ENCODE results near the gene SLC22A3.
"Not testable (repeated sequence)": the region's sequence is repeated elsewhere in the genome, so short reads cannot be mapped to it uniquely, and the experiment has no call there.

Gene SLC22A3

DNA sequence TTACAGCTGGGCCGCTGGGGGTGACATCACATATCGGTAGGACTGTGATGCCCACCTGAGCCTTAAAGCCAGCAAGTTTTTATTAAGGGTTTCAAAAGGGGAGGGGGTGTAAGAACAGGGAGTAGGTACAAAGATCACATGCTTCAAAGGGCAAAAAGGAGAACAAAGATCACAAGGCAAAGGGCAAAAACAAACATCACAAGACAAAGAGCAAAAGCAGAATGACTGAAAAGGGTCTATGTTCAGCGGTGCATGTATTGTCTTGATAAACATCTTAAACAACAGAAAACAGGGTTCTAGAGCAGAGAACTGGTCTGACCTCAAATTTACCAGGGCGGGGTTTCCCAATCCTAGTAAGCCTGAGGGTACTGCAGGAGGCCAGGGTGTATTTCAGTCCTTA, 101.6 kb downstream of the SLC22A3 start:
- not testable (repeated sequence) for FAIRE-seq

DNA sequence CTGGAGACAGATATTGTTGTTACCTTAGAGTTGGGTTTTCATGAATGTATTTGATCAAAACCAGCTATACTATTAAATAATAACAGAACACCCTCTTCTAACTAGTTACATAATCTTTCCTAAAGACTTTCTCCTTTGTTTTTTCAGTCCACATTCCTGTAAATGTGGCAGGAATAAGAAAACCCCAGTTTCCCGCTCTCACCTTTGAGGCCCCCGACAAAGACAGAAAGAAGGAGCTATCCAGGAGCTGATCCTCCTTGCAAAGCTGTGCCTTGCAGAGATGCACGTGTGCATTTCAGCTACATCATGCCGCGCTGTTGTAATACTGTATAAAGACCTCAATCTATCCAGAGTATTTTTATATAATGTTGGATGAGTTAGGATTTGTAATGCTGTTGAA, 102.7 kb downstream of the SLC22A3 start:
- no peak for FAIRE-seq

DNA sequence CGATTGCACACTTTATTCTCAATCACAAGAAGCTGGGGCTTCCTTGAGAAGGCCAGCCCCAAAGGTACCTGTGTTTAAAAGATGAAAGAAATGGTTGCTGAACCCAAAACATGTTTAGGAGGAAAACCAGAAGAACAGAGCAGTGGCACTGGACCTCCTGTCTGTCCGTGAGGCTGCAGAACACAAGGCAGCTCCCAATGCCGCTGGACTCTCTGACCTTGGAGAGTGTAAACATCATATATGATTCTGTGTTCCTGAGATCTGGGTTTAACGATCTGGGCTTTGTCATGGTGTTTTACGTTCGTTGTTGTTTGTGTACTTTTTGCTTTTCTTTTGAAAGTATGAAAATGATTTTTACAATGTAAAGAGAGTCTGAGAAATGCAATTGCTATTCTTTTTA, 106.1 kb downstream of the SLC22A3 start:
- no peak for FAIRE-seq

DNA sequence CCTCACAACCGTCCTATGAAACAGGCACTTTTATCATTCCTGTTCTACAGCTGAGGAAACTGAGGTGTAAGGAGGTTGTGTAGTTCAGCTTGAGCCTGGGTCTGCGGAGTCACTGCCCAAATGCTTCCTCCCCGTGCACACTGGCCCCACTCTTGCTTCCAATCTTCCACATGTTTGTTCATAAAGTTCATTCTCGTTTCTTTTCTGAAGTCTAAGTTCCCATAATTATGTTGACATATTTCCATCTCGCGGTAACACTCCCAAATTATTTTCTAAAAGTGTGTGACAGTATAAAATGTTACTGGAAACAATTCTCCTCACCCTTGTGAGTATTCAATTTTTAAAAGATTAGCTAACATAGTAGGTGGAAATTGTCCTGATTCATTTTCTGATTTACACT, 106.9 kb downstream of the SLC22A3 start:
- no peak for FAIRE-seq

DNA sequence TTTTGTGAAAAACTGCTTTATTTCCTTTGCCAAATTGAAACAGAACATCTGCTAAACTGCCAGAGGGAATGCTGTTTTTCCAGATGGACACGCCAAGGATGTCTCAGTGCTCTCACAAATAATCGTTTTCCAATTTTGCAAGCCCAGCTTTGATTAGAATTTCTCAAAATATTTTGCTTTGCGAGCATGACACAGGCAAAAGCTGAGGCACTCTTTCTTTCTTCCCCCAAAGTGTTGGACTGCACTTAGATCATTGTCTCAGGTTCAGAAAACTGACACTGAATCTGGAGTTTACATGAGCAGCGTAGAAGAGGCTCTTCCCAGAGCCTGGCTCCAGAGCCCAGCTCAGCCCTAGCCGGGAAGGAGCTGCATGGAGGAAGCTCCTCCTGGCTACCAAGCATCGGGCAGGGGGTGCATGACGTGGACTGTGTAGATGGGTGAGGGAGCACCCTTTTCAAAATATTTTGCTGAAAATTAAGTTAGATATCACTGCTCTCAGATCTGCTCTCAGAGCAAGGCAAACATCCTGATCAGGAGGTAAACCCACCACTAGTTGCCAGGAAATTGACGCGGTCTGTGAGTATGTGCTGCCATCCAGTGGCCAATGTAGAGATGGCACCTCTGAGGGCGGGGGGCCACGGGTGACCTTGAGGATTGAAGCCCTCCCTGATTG, 107.5 kb downstream of the SLC22A3 start:
- no peak for FAIRE-seq

DNA sequence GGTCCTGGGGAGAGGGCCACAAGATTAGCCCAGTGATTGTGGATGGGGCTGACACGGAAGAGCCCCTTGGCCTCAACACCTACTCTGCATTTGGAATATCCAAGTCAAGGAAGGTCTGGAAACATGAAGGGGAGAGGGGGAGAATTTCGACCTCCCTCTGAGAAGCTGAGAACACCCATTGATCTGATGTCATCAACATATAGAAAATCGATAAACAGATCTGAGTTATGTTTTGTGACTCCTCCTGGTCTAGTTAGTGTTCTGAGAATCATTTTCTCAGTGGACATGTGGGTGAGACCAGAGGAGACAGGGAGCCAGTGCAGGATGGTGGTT, 108.0 kb downstream of the SLC22A3 start:
- FAIRE-seq, result no peak

DNA sequence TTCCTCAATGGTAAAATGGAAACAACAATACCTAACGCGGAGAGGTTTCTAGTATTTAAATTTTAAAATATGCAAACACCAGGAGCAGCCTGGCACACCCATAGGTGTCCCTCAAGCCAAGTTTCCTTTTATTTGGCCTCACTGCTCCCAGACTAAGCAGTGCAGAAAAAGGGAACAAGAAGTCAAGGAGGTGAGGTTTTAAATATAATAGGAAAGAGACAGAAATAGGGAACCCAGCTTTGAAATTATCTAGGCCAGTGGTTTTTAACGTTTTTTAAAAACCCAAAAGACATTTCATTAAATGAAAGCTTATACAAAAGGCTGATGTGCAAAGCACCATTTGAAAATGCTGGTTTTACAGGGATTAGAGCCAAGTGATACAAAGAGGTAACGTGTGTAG, 109.6 kb downstream of the SLC22A3 start:
- no peak for FAIRE-seq

DNA sequence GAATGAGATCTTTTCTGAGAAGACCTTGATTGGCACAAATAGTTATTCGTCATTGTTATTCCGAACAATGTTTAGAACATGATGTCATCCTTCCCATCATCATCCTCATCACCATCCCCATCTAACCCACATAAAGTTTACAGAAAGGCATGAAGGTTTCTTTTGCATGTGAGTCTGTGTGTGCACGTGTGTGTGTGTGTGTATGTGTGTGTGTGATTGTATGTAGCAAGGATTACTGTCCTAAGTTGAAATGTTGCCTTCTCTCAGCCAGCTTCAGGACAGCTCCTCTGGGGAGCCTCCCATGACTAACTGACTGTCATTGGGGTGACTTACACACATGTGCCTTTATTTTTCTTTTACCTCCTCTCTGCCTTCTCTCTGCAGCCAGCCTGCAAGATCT, 113.5 kb downstream of the SLC22A3 start:
- FAIRE-seq, result no peak

DNA sequence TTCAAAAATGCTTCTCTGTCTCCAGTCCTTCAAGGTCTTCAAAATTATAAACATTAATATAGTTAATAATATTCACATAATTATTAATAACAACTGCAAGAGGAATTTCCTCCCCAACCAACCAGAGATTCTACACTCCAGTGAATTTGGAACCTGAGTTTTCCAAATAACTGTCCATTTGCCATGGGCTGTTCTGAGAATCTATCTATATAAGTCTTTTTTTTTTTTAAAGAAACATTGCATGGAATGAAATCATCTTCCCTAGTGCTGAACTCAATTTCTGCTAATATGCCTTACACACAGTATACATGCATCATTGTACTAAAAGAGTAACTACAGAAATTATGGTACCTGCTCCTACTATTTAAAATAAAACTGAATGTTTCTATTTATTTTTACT, 113.9 kb downstream of the SLC22A3 start:
- no peak for FAIRE-seq

DNA sequence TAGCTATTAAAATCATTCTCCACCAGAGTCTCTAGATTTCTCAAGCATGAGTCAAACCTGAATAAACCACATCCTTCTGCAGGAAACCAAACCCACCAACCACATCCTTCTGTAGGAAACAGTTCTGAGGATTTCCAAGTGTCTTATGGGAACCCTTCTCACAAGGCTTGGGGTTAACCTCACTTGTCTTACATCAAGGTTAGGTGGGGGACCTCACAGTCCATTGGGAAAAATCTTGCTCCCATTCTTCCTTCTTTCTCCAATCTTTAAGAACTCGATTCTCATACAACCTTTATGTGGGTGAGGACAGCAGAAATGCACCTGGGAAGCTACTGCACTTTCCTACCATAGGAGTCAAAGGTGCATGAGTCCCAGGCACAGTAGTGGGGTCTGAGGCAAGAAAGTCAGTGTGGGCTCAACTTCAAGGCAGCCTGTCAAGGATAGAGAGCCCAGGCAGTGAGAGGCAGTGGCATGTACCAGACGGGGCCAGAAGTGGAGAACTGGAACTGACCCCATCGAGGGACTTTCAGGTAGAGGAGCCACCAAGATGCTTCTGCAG, 114.5 kb downstream of the SLC22A3 start:
- no peak for FAIRE-seq

DNA sequence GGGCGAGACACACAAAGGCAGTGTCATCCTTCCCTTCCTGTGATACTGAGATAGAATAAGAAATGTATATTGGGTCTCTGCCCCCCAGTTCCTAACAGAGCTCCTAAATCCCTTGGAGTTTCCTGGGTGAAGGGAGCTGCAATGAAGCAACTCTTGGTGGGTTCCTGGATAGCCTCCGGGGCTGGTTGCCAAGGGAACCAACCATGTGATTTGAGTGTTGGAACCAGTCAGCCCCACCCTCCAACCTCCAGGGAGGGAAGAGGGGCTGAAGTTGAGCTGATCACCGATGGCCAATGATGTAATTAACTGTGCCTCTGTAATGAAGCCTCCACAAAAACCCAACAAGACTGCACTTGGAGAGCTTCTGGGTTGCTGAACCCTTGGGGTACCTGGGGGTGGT, 116.6 kb downstream of the SLC22A3 start:
- no peak for FAIRE-seq

DNA sequence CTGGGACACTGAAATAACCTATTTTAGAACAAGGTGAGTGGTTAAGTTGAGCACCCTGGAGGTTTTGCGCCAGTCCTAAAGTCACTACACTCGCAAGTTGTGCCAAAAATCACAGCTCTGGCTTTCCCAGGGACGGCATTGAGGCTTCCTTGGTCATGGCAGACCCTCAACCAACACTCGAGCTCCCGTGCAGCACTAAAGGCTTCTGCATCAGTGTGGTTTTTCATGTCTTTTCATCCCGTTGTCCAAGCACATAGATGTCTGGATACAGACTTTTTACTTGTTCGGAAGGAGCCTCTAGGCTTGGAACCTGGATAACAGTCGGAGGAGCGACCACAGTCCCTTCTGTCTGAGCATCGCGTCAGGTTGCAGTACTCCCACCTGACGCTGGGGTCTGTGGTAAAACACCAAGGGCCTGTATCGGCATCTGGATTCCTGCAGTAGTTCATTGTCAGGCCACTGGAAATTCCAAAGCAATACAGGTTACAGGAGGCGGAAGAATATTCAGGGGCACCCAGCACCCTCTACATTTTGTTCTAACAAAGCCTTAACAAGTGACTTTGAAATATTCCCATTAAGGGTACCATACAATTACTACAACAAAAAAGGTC, 119.2 kb downstream of the SLC22A3 start:
- not testable (repeated sequence) for FAIRE-seq

DNA sequence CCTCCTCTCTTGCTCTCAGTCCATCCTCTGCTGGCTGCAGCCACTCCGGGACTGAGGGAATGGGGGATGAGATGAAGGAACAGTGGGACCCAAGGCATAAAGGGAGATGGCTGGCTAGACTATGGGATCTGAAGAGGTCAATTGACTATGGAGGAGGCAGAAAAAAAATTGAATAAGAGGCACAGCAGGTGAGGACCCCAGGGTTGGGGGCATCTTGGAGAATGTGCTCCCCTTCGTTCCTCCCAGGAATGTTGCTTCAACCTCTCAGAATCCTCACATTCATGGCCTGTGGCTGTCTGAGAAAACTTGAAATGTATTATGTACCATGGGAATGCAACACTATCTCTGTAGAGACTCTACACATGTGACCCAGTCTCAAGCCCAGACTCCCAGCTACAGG, 121.0 kb downstream of the SLC22A3 start:
- no peak for FAIRE-seq

DNA sequence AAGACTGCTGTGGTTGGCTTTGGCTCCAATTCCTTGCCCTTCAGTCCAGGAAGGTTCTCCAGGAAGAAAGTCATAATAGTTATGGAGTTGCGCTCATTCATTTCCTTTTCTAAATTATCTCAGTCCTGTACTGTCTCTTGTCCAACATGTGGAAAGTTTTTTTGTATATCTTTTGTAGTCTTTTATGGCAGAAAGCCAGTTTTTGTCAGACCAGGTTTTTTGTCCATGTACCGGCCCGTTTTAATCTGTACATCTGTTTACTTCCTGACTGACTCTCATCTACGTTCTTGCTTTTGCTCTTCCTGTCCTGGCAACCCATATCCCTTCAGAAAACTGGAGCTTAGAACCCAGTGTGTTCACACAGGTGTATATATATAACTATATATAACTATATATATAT, 127.9 kb downstream of the SLC22A3 start:
- not testable (repeated sequence) for FAIRE-seq

DNA sequence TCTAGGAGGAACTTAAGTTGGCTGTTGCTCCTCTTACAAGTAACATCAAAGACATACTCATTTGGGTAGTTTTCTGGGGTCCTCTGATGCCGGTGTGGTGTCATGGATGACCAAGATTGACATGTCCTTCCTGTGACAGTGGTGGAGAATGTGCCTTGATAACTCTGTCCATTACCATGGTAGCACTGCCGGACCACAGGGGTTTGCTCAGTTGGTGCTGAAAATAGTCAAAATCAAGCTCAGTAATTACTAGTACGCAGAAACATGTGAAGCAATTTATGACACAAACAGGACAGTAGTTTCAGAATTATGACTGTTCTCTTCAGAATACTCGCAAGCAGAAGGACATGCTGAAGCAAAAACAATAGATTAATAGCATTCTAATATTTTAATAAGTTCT, 128.9 kb downstream of the SLC22A3 start:
- not testable (repeated sequence) for FAIRE-seq

DNA sequence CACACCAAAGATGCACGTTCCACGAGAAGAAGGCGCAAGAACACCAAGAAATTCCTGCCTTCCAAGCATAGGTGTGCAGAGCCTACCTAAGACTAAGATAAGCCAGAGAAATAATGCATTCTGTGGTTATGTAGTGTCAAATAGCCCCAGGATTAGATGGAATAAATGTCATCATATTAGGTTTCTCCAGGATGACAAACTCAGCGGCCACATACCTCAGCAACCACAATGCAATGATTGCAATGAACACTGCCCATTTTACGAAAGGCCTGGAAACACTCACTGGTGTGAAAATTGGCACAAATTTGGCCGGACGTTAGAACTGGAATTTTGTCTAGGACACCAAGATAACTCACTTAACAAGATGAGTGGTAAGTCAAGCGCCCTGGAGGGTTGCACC, 129.7 kb downstream of the SLC22A3 start:
- FAIRE-seq, result no peak

DNA sequence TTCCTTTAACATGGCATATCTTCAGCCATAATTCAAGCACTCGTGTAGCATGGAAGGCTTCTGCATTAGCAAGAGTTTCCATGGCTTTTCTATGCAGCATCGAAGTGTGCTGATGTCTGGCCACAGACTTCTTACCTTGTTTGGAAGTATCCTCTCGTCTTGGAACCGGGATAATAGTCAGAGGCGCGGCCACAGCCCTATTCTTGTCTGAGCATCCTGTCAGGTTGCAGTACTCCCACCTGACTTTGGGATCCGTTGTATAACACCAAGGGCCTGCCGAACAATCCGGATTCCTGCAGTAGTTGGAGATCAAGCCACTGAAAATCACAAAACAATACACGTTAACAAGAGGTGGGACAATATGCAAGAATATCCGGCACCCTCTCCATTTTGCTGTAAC, 138.9 kb downstream of the SLC22A3 start:
- no peak for FAIRE-seq

DNA sequence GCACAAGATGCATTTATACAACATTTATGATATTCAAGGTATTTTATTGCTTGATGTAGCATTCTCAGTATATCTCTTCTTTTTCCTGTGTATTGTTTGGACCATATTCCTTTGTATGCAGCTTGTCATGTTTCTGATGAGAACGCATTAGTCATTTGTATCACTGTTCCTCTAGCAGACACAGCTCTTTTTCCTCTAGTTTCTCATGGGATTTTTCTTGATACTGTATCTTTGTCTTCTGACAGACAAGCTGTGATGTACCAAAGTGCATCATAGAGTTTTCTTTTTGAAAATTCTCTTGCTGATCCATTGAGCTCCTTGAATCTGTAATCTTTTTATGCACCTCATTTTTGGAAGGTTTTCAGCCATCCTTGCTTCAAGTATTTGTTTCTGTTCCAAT, 140.9 kb downstream of the SLC22A3 start:
- FAIRE-seq, result no peak

DNA sequence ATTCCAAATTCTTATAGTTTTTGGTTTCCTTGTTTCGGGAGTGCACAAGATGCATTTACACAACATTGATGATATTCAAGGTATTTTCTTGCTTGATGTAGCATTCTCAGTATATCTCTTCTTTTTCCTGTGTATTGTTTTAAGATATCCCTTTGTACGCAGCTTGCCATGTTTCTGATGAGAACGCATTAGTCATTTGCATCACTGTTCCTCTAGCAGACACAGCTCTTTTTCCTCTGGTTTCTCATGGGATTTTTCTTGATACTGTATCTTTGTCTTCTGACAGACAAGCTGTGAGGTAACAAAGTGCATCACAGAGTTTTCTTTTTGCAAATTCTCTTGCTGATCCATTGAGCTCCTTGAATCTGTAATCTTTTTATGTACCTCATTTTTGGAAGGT, 146.4 kb downstream of the SLC22A3 start:
- FAIRE-seq, result no peak

DNA sequence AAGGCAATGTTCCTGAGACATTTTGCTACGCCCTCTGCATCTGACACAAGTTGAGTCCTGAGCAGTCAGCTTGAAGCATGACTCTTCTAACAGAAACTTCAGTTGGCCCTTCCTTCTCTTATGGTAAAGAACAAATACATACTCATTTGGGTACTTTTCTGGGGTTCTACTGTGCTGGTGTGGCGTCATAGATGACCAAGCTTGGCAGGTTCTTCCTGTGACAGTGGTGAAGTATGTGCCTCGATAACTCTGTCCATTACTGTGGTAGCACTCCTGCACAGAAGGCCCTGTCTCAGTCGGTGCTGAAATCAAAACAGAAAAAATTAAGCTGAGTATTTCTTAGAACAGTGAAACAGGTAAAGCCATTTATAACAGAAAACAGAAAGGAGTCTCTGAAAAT, 152.5 kb downstream of the SLC22A3 start:
- no peak for FAIRE-seq
